ENCODE results near the gene NUP62CL. TPM values are rescaled to one million over a fixed set of nuclear protein-coding genes. Genes with fewer than 3 reads are reported as not detected.
"Not testable (repeated sequence)": the region's sequence is repeated elsewhere in the genome, so short reads cannot be mapped to it uniquely, and the experiment has no call there.

Gene NUP62CL
- total and polyA plus RNA-seq, 2 of the 13 experiments (the other 11 are each of a cell fraction or from before 2014, with no cell fraction given): 4.2 to 5.8 TPM

DNA sequence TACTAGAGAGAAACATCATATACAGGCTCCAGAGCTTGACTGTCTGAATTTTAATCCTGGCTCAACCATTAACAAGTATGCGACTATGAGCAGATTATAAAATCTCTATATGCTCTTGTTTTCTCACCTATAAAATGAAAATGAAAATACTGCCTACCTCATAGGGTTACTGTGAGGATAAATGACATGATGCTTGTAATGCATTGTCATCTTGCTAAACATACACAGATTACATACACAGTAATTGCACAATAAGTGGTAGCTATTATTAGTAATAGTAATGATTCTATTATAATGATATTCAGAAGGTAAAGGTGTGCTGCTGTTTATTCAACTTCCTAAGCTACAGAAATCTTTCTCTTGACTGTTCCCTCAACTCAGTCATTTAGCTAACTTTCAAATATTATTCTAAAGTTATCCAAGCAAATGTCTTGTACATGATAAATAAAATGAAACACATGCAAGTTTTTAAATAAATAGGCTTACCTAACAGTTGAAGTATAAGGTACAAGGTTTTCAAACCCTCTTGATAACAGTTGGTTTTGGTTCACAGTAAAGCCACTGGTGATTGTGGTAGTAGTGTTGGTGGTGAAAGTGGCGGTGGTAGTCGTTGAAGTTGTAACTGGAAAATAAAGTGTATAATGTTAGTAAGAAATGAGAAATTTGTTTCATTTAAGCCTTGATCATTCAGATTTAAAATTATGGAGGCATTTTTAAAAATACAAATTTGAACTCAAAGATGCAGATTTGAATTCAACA, 38.9 kb downstream of the NUP62CL start:
- Histone ChIP-seq H3K79me2 (ENCODE audit: insufficient read depth, low read length) (no peaks in the 10 kb centered on the region), H4K20me1 (ENCODE audit: insufficient read depth, low read length) (no peaks in the 10 kb centered on the region), H3K4me1 (ENCODE audit: insufficient read depth, low read length) (no peaks in the 10 kb centered on the region), H3K4me2 (ENCODE audit: low read depth, low read length) (no peak overlapping the region), H3K27ac (ENCODE audit: extremely low read length, insufficient read depth, low read length) (no peak overlapping the region), H3K4me3 (replicated peaks in 1 of 3; ENCODE audit: insufficient read depth in 1 of 3, low read depth in 2 of 3, low read length in 3 of 3) (no peak overlapping the region), H3K27me3 (ENCODE audit: control insufficient read depth in 1 of 2, insufficient read depth in 2 of 2, low read length in 2 of 2) (no peaks in the 10 kb centered on the region), H3K36me3 (replicated peaks in 1 of 2; ENCODE audit: control insufficient read depth in 1 of 2, insufficient read depth in 2 of 2, low read length in 2 of 2) (no peaks in the 10 kb centered on the region), H3K9ac (ENCODE audit: insufficient read depth, low read depth, low read length) (no peak overlapping the region), H3K9me3 (ENCODE audit: low read length) (no peaks in the 10 kb centered on the region), H2AFZ (ENCODE audit: low read length) (no peak overlapping the region)
- POLR2A ChIA-PET: no interaction called here
- DNase-seq (ENCODE audit: low spot score) (no peak), FAIRE-seq (no peak), ATAC-seq (no peak)
- CTCF ChIA-PET (ENCODE audit: low intra/inter-chr PET ratio, low total read pairs): no interaction called here
- BruUV-seq (replicated peaks): no TSS peak
- TF ChIP-seq NBN (conservative IDR thresholded peaks at IDR 0.05) (no peak), FOXK2 (IDR thresholded peaks at IDR 0.05) (no peak), NCOA5 (CRISPR knock-in tag; IDR thresholded peaks at IDR 0.05) (no peak), MED8 (CRISPR knock-in tag; IDR thresholded peaks at IDR 0.05; ENCODE audit: insufficient replicate concordance) (no peak), SOX6 (IDR thresholded peaks at IDR 0.05) (no peak), SOX6 (CRISPR knock-in tag; IDR thresholded peaks at IDR 0.05) (no peak), ZBTB20 (CRISPR knock-in tag; IDR thresholded peaks at IDR 0.05; ENCODE audit: borderline replicate concordance, low read depth) (no peak), ATAD3A (CRISPR knock-in tag; IDR thresholded peaks at IDR 0.05) (no peak), ZFAT (CRISPR knock-in tag; conservative IDR thresholded peaks at IDR 0.05) (no peak), RELA (CRISPR knock-in tag; IDR thresholded peaks at IDR 0.05) (no peak), EED (CRISPR knock-in tag; IDR thresholded peaks at IDR 0.05) (no peak)
- TF ChIP-seq, protein P1, sequence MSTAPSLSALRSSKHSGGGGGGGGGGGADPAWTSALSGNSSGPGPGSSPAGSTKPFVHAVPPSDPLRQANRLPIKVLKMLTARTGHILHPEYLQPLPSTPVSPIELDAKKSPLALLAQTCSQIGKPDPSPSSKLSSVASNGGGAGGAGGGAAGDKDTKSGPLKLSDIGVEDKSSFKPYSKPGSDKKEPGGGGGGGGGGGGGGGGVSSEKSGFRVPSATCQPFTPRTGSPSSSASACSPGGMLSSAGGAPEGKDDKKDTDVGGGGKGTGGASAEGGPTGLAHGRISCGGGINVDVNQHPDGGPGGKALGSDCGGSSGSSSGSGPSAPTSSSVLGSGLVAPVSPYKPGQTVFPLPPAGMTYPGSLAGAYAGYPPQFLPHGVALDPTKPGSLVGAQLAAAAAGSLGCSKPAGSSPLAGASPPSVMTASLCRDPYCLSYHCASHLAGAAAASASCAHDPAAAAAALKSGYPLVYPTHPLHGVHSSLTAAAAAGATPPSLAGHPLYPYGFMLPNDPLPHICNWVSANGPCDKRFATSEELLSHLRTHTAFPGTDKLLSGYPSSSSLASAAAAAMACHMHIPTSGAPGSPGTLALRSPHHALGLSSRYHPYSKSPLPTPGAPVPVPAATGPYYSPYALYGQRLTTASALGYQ (CRISPR knock-in tag; IDR thresholded peaks at IDR 0.05): no peak
- TF ChIP-seq, protein P2, sequence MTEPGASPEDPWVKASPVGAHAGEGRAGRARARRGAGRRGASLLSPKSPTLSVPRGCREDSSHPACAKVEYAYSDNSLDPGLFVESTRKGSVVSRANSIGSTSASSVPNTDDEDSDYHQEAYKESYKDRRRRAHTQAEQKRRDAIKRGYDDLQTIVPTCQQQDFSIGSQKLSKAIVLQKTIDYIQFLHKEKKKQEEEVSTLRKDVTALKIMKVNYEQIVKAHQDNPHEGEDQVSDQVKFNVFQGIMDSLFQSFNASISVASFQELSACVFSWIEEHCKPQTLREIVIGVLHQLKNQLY (CRISPR knock-in tag; IDR thresholded peaks at IDR 0.05): no peak
- in situ Hi-C loops (cut with HindIII; ENCODE audit: extremely low pct_ligation_motif_present, low pct_unique_long_range_greater_than_20kb): no loop called here
- 92% methylated on average over 3 of the region's 3 CpGs for WGBS (ENCODE audit: low lambda C conversion rate)
- intact Hi-C loops (cut with micrococcal nuclease; ENCODE audit: unreplicated experiment): no loop called here

DNA sequence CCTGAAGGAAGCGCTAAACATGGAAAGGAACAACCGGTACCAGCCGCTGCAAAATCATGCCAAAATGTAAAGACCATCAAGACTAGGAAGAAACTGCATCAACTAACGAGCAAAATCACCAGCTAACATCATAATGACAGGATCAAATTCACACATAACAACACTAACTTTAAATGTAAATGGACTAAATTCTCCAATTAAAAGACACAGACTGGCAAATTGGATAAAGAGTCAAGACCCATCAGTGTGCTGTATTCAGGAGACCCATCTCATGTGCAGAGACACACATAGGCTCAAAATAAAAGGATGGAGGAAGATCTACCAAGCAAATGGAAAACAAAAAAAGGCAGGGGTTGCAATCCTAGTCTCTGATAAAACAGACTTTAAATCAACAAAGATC, 48.6 kb downstream of the NUP62CL start:
- WGBS (ENCODE audit: low lambda C conversion rate): 80% methylated on average over 3 of the region's 4 CpGs
- POLR2A ChIA-PET; H4K20me1 ChIP-seq (ENCODE audit: insufficient read depth, low read length); FAIRE-seq; intact Hi-C loops (cut with micrococcal nuclease; ENCODE audit: unreplicated experiment); DNase-seq (ENCODE audit: low spot score); H3K4me3 ChIP-seq (replicated peaks in 1 of 3; ENCODE audit: insufficient read depth in 1 of 3, low read depth in 2 of 3, low read length in 3 of 3); CTCF ChIA-PET (ENCODE audit: low intra/inter-chr PET ratio, low total read pairs); H3K27ac ChIP-seq (ENCODE audit: extremely low read length, insufficient read depth, low read length); H3K9me3 ChIP-seq (ENCODE audit: low read length); H3K4me2 ChIP-seq (ENCODE audit: low read depth, low read length); H2AFZ ChIP-seq (ENCODE audit: low read length); BruUV-seq (replicated peaks); in situ Hi-C loops (cut with HindIII; ENCODE audit: extremely low pct_ligation_motif_present, low pct_unique_long_range_greater_than_20kb); H3K36me3 ChIP-seq (replicated peaks in 1 of 2; ENCODE audit: control insufficient read depth in 1 of 2, insufficient read depth in 2 of 2, low read length in 2 of 2); H3K4me1 ChIP-seq (ENCODE audit: insufficient read depth, low read length); H3K79me2 ChIP-seq (ENCODE audit: insufficient read depth, low read length); H3K9ac ChIP-seq (ENCODE audit: insufficient read depth, low read depth, low read length); H3K27me3 ChIP-seq (ENCODE audit: control insufficient read depth in 1 of 2, insufficient read depth in 2 of 2, low read length in 2 of 2); ATAC-seq: not testable (repeated sequence)

Data from HepG2 (cell line).